ENCODE data around the gene MCOLN2. TPM values are rescaled to one million over a fixed set of nuclear protein-coding genes. Genes with fewer than 3 reads are reported as not detected.

Gene MCOLN2
- total and polyA plus RNA-seq, 2 of the 8 experiments (the other 6 are each of a cell fraction or from before 2014, with no cell fraction given) = 1.7 to 6.1 TPM

DNA sequence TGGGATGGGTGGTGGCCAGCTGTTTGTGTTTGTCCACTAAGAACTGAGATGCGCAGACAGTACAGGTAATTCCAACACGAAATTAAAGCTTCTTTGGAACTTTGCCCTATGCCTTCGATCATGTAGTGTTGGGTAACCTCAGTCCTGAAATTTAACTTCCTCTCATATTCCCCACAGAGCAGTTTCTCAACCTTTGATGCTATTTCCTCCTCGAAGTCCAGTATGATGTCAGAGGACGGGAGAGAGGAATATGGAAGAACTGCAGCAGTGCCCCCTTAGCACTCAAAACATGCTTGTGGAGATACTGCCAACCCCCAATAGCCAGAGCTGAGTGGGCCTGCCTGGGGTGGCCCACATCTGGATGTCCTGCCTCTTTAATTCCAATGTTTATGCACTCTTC is 107.5 kb downstream of the MCOLN2 start:
- Histone ChIP-seq H2BK20ac (ENCODE audit: low read length) (no peak overlapping the region), H4K91ac (replicated peaks; ENCODE audit: insufficient read length, low read length) (no peak overlapping the region), H2AK5ac (ENCODE audit: low read depth, low read length) (no peak overlapping the region), H3K27ac (ENCODE audit: low read depth, low read length) (no peak overlapping the region), H3K14ac (ENCODE audit: insufficient read length) (no peak overlapping the region), H2BK12ac (ENCODE audit: low read depth, low read length) (no peak overlapping the region), H3K4me2 (ENCODE audit: insufficient read depth in 1 of 2, low read depth in 2 of 2, low read length in 2 of 2) (no peak overlapping the region), H2BK5ac (ENCODE audit: low read depth, low read length) (no peak overlapping the region), H3K36me3 (ENCODE audit: control insufficient read depth in 2 of 4, insufficient read depth in 4 of 4, low read length in 3 of 4) (peaks cover 0 to 3% (median under 1%) of the 10 kb centered on the region in 4 experiments; a peak in 2 of 8 replicates), H2BK120ac (replicated peaks; ENCODE audit: low read depth, low read length) (no peak overlapping the region), H3K23ac (ENCODE audit: insufficient read length) (no peak overlapping the region), H3K27me3 (replicated peaks in 1 of 4; ENCODE audit: control insufficient read depth in 3 of 4, extremely low read depth in 1 of 4, insufficient read depth in 3 of 4, low read length in 3 of 4) (peaks cover 0 to 13% (median 7%) of the 10 kb centered on the region in 4 experiments; a peak in 5 of 7 replicates), H3K4me3 (ENCODE audit: extremely low read depth in 1 of 4, insufficient read depth in 2 of 4, low read depth in 3 of 4, low read length in 4 of 4) (no peak overlapping the region), H3K79me1 (ENCODE audit: low read depth, low read length) (0 out of 2 replicates have a peak, but pooled peaks cover 2% of the 10 kb centered on the region), H3K79me2 (ENCODE audit: control insufficient read depth in 1 of 2, insufficient read depth in 2 of 2, low read length in 2 of 2) (peaks cover 0 to 32% of the 10 kb centered on the region in 2 experiments; a peak in 3 of 4 replicates), H4K8ac (ENCODE audit: extremely low read depth, insufficient read depth, low read length) (no peak overlapping the region), H3K18ac (ENCODE audit: extremely low read depth, low read length) (no peak overlapping the region), H3K4me1 (replicated peaks in 1 of 4; ENCODE audit: control insufficient read depth in 3 of 4, insufficient read depth in 4 of 4, low read length in 3 of 4) (peaks cover 0 to 9% (median 2%) of the 10 kb centered on the region in 4 experiments; a peak in 2 of 7 replicates), H2AFZ (ENCODE audit: low read length) (no peak overlapping the region), H3K56ac (replicated peaks; ENCODE audit: insufficient read length, low read depth, low read length) (no peak overlapping the region), H4K20me1 (replicated peaks in 1 of 2; ENCODE audit: control insufficient read depth in 1 of 2, insufficient read depth in 2 of 2, low read length in 2 of 2) (peaks cover 0 to 6% of the 10 kb centered on the region in 2 experiments), H3K9ac (replicated peaks in 1 of 4; ENCODE audit: extremely low read depth in 1 of 4, low read depth in 3 of 4, low read length in 3 of 4) (no peak overlapping the region), H3K23me2 (ENCODE audit: low read depth, low read length) (peaks cover 7% of the 10 kb centered on the region; the same call in 1 of the 2 replicates), H3K9me3 (ENCODE audit: insufficient read depth in 2 of 2, low read depth in 1 of 2, low read length in 1 of 2) (no peaks in the 10 kb centered on the region), H2BK15ac (ENCODE audit: low read length) (no peak overlapping the region), H4K5ac (ENCODE audit: insufficient read length, low read depth, low read length) (no peak overlapping the region), H3K4ac (replicated peaks; ENCODE audit: insufficient read length, low read depth, low read length) (no peak overlapping the region)
- POLR2A ChIA-PET (ENCODE audit: partially characterized antibody) = interaction anchor here (0.6 kb wide), 1 partner anchor 260 kb away, joined by 4 read pairs; no protein-coding TSS in a partner anchor
- WGBS, 2 experiments (ENCODE audit: extremely low coverage in 1 of 2, insufficient coverage in 1 of 2, insufficient read length in 1 of 2, insufficient replicate concordance in 2 of 2, low coverage in 1 of 2, low lambda C conversion rate in 2 of 2, missing lambda C conversion rate in 1 of 2) = 82% methylated on average over 5 of the region's 5 CpGs; no CpG with 5 or more reads in 1 of the 2 experiments
- FAIRE-seq = no peak
- CTCF ChIA-PET (ENCODE audit: partially characterized antibody) = interaction anchor here (0.6 kb wide), 1 partner anchor 350 kb away, joined by 3 read pairs; no protein-coding TSS in a partner anchor
- DNase-seq (ENCODE audit: low read depth in 1 of 2, low spot score in 2 of 2) = no peak
- TF ChIP-seq CREB1 (IDR thresholded peaks at IDR 0.05) = no peak
- no peak for TF ChIP-seq CBX5 (IDR thresholded peaks at IDR 0.05; ENCODE audit: low read depth, low read length)
- no peak for TF ChIP-seq MAFK (IDR thresholded peaks at IDR 0.05; ENCODE audit: low read depth, low read length)
- no peak for TF ChIP-seq RAD21 (IDR thresholded peaks at IDR 0.05 in 1 of 2, conservative IDR thresholded peaks at IDR 0.05 in 1 of 2; ENCODE audit: low read depth in 2 of 2, low read length in 2 of 2)
- TF ChIP-seq EZH2 (IDR thresholded peaks at IDR 0.05; ENCODE audit: low read depth, low read length, severe bottlenecking) = no peak
- no peak for TF ChIP-seq SIN3A (conservative IDR thresholded peaks at IDR 0.05 in 1 of 2, IDR thresholded peaks at IDR 0.05 in 1 of 2; ENCODE audit: low read depth in 1 of 2, low read length in 2 of 2)

Data from H1 (cell line).